Measurements from ENCODE around the gene MBP.

MBP gene

GRCh38 chr18:77150588-77150987, 18.0 kb upstream of the MBP start:
- no peak for DNase-seq

GRCh38 chr18:77148289-77148688, 15.7 kb upstream of the MBP start:
- no peak for DNase-seq

- DNase-seq: peak; percentile 36
Observed at GRCh38 chr18:77147418-77147852, 14.9 kb upstream of the MBP start.

- DNase-seq: no peak
Observed at GRCh38 chr18:77146249-77147080, 13.9 kb upstream of the MBP start.

- no peak for DNase-seq
Observed at GRCh38 chr18:77145364-77145901, 12.8 kb upstream of the MBP start.

- no peak for DNase-seq
Observed at GRCh38 chr18:77144451-77145118, 12.0 kb upstream of the MBP start.

GRCh38 chr18:77144046-77144445, 11.5 kb upstream of the MBP start:
- no peak for DNase-seq

GRCh38 chr18:77143196-77143595, 10.6 kb upstream of the MBP start:
- no peak for DNase-seq

- no peak for DNase-seq
Observed at GRCh38 chr18:77141401-77142118, 9.0 kb upstream of the MBP start.

- DNase-seq: peak; percentile 62
Observed at GRCh38 chr18:77140439-77141109, 8.0 kb upstream of the MBP start.

- DNase-seq: no peak
Observed at GRCh38 chr18:77140030-77140429, 7.4 kb upstream of the MBP start.

GRCh38 chr18:77139619-77140018, 7.0 kb upstream of the MBP start:
- DNase-seq: no peak

- DNase-seq: no peak
Observed at GRCh38 chr18:77138270-77138669, 5.7 kb upstream of the MBP start.

GRCh38 chr18:77137851-77138250, 5.3 kb upstream of the MBP start:
- DNase-seq: no peak

GRCh38 chr18:77136871-77137665, 4.5 kb upstream of the MBP start:
- DNase-seq: no peak

- no peak for DNase-seq
Observed at GRCh38 chr18:77136076-77136718, 3.6 kb upstream of the MBP start.

GRCh38 chr18:77135339-77136075, 2.9 kb upstream of the MBP start:
- DNase-seq: no peak

- DNase-seq: peak; percentile 80
Observed at GRCh38 chr18:77134611-77135010, 2.0 kb upstream of the MBP start.

- DNase-seq: peak; percentile 67
Observed at GRCh38 chr18:77133835-77134496, 1.4 kb upstream of the MBP start.
